GM12872 (cell line): Measurements from ENCODE around the gene OAT.

Source experiments
- CTCF ChIP-seq: IDR thresholded peaks from 3 replicates; pipeline ENCODE4 v1.5.1; 2011; ENCODE audit warnings: low read depth, mild to moderate bottlenecking, low read length, moderate library complexity; ENCODE audit not compliant: insufficient read depth

OAT gene

GRCh38 chr10:124366825-124367224 is 51.9 kb downstream of the OAT start:
- TF ChIP-seq CTCF, result no peak

- TF ChIP-seq CTCF, result no peak
Observed at GRCh38 chr10:124366343-124366742, 52.4 kb downstream of the OAT start.

GRCh38 chr10:124364674-124365073 is 54.0 kb downstream of the OAT start:
- TF ChIP-seq CTCF, result no peak

GRCh38 chr10:124362568-124362967 is 56.2 kb downstream of the OAT start:
- no peak for TF ChIP-seq CTCF

- TF ChIP-seq CTCF, result no peak
Observed at GRCh38 chr10:124359336-124359832, 59.3 kb downstream of the OAT start.

GRCh38 chr10:124357561-124357885 is 61.2 kb downstream of the OAT start:
- TF ChIP-seq CTCF, result no peak

- TF ChIP-seq CTCF, result no peak
Observed at GRCh38 chr10:124356701-124357560, 61.8 kb downstream of the OAT start.
